ENCODE data around the gene GP5. TPM values are rescaled to one million over a fixed set of nuclear protein-coding genes. Genes with fewer than 3 reads are reported as not detected.

The GP5 gene
- total and polyA plus RNA-seq, 4 donors, result 0.03 to 3.3 (median 0.16) TPM

DNA sequence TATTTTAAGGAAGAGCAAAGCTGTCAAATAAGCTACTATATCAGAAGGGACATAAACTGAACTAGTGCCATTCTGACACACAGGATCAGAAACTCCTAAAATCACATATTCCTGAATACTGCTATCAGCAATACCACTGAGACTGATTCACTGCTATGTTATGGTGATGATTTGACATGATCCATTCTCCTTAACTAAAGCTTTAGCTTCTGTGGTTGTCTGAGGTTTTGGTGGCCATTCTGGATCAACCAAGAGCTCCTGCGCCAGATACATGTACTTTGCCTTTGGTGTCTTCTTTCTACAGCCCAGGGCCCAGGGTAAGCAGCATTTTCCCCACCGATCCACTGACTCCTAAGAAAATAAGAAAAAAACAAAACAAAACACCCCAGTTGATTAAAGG lies 6.7 kb upstream of the GP5 start:
- no peaks in the 10 kb centered on the region for H3K4me1 ChIP-seq (ENCODE audit: control insufficient read depth in 4 of 4, insufficient read depth in 4 of 4, low read length in 3 of 4)
- H3K27ac ChIP-seq (ENCODE audit: low read depth in 1 of 2, low read length in 2 of 2), result no peak overlapping the region
- no peaks in the 10 kb centered on the region for H3K27me3 ChIP-seq (ENCODE audit: control insufficient read depth in 4 of 4, insufficient read depth in 4 of 4, low read length in 3 of 4)
- peaks cover 2 to 16% (median 12%) of the 10 kb centered on the region in 4 donors for H3K36me3 ChIP-seq (ENCODE audit: control insufficient read depth in 4 of 4, insufficient read depth in 3 of 4, low read depth in 1 of 4, low read length in 3 of 4)
- no peak overlapping the region for H3K4me3 ChIP-seq (ENCODE audit: low read depth in 1 of 3, low read length in 3 of 3)
- no peak overlapping the region for H3K9ac ChIP-seq (ENCODE audit: low read depth in 1 of 2, low read length in 2 of 2)
- 96% methylated on average over 2 of the region's 2 CpGs for WGBS
- no peaks in the 10 kb centered on the region for H3K9me3 ChIP-seq (ENCODE audit: control insufficient read depth in 4 of 4, low read length in 3 of 4)
- DNase-seq (ENCODE audit: low spot score), result no peak
- TF ChIP-seq FOXA1 (IDR thresholded peaks at IDR 0.05), result no peak
- no peak for TF ChIP-seq TAF1 (conservative IDR thresholded peaks at IDR 0.05)
- TF ChIP-seq NR2F2 (IDR thresholded peaks at IDR 0.05), result no peak
- TF ChIP-seq JUND (IDR thresholded peaks at IDR 0.05), result no peak
- no peak for TF ChIP-seq ZBTB33 (IDR thresholded peaks at IDR 0.05)
- TF ChIP-seq SP1 (IDR thresholded peaks at IDR 0.05), result no peak
- no peak for TF ChIP-seq RXRA (IDR thresholded peaks at IDR 0.05)
- TF ChIP-seq GABPA (IDR thresholded peaks at IDR 0.05 in 1 of 2, conservative IDR thresholded peaks at IDR 0.05 in 1 of 2), result no peak
- no peak for TF ChIP-seq YY1 (IDR thresholded peaks at IDR 0.05)
- TF ChIP-seq, protein P1, sequence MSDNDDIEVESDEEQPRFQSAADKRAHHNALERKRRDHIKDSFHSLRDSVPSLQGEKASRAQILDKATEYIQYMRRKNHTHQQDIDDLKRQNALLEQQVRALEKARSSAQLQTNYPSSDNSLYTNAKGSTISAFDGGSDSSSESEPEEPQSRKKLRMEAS (IDR thresholded peaks at IDR 0.05), result no peak
- TF ChIP-seq, protein P2, sequence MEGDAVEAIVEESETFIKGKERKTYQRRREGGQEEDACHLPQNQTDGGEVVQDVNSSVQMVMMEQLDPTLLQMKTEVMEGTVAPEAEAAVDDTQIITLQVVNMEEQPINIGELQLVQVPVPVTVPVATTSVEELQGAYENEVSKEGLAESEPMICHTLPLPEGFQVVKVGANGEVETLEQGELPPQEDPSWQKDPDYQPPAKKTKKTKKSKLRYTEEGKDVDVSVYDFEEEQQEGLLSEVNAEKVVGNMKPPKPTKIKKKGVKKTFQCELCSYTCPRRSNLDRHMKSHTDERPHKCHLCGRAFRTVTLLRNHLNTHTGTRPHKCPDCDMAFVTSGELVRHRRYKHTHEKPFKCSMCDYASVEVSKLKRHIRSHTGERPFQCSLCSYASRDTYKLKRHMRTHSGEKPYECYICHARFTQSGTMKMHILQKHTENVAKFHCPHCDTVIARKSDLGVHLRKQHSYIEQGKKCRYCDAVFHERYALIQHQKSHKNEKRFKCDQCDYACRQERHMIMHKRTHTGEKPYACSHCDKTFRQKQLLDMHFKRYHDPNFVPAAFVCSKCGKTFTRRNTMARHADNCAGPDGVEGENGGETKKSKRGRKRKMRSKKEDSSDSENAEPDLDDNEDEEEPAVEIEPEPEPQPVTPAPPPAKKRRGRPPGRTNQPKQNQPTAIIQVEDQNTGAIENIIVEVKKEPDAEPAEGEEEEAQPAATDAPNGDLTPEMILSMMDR (IDR thresholded peaks at IDR 0.05; ENCODE audit: low read depth, low read length, missing input control), result no peak
- TF ChIP-seq HNF4G (IDR thresholded peaks at IDR 0.05), result no peak
- TF ChIP-seq EGR1 (IDR thresholded peaks at IDR 0.05; ENCODE audit: low read depth in 2 of 2), result no peak
- TF ChIP-seq, protein P3, sequence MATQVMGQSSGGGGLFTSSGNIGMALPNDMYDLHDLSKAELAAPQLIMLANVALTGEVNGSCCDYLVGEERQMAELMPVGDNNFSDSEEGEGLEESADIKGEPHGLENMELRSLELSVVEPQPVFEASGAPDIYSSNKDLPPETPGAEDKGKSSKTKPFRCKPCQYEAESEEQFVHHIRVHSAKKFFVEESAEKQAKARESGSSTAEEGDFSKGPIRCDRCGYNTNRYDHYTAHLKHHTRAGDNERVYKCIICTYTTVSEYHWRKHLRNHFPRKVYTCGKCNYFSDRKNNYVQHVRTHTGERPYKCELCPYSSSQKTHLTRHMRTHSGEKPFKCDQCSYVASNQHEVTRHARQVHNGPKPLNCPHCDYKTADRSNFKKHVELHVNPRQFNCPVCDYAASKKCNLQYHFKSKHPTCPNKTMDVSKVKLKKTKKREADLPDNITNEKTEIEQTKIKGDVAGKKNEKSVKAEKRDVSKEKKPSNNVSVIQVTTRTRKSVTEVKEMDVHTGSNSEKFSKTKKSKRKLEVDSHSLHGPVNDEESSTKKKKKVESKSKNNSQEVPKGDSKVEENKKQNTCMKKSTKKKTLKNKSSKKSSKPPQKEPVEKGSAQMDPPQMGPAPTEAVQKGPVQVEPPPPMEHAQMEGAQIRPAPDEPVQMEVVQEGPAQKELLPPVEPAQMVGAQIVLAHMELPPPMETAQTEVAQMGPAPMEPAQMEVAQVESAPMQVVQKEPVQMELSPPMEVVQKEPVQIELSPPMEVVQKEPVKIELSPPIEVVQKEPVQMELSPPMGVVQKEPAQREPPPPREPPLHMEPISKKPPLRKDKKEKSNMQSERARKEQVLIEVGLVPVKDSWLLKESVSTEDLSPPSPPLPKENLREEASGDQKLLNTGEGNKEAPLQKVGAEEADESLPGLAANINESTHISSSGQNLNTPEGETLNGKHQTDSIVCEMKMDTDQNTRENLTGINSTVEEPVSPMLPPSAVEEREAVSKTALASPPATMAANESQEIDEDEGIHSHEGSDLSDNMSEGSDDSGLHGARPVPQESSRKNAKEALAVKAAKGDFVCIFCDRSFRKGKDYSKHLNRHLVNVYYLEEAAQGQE (IDR thresholded peaks at IDR 0.05), result no peak
- no peak for TF ChIP-seq RAD21 (IDR thresholded peaks at IDR 0.05)
- TF ChIP-seq HNF4A (conservative IDR thresholded peaks at IDR 0.05), result no peak
- TF ChIP-seq, protein P4, sequence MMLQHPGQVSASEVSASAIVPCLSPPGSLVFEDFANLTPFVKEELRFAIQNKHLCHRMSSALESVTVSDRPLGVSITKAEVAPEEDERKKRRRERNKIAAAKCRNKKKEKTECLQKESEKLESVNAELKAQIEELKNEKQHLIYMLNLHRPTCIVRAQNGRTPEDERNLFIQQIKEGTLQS (IDR thresholded peaks at IDR 0.05), result no peak

Measured in liver (tissue), 9 donors.